ENCODE results near the gene RNLS. TPM values are rescaled to one million over a fixed set of nuclear protein-coding genes. Genes with fewer than 3 reads are reported as not detected.

The RNLS gene
- total RNA-seq, 1 donor from 2014 or later, result 1.7 TPM

GRCh38 chr10:88428976-88429375 lies 154.1 kb downstream of the RNLS start:
- Mint-ChIP-seq H3K27me3 (ENCODE audit: unreplicated experiment) (peaks cover 7% of the 10 kb centered on the region), H3K4me3 (ENCODE audit: unreplicated experiment) (no peak overlapping the region), H3K4me1 (ENCODE audit: unreplicated experiment) (peaks cover 5% of the 10 kb centered on the region), H3K9me3 (ENCODE audit: unreplicated experiment) (peaks cover 9% of the 10 kb centered on the region), H3K36me3 (ENCODE audit: unreplicated experiment) (no peaks in the 10 kb centered on the region), H3K27ac (ENCODE audit: unreplicated experiment) (no peak overlapping the region)
- no peak for DNase-seq (ENCODE audit: extremely low spot score, unreplicated experiment)
- TF ChIP-seq CTCF (IDR thresholded peaks at IDR 0.05), result no peak

GRCh38 chr10:88428442-88428841 lies 154.7 kb downstream of the RNLS start:
- no peak for DNase-seq (ENCODE audit: extremely low spot score, unreplicated experiment)
- peaks cover 8% of the 10 kb centered on the region for H3K27me3 Mint-ChIP-seq (ENCODE audit: unreplicated experiment)
- H3K36me3 Mint-ChIP-seq (ENCODE audit: unreplicated experiment), result no peaks in the 10 kb centered on the region
- H3K9me3 Mint-ChIP-seq (ENCODE audit: unreplicated experiment), result peaks cover 9% of the 10 kb centered on the region
- TF ChIP-seq CTCF (IDR thresholded peaks at IDR 0.05), result no peak
- no peak overlapping the region for H3K4me3 Mint-ChIP-seq (ENCODE audit: unreplicated experiment)
- H3K4me1 Mint-ChIP-seq (ENCODE audit: unreplicated experiment), result peaks cover 5% of the 10 kb centered on the region
- H3K27ac Mint-ChIP-seq (ENCODE audit: unreplicated experiment), result no peak overlapping the region

- H3K9me3 Mint-ChIP-seq (ENCODE audit: unreplicated experiment), result no peaks in the 10 kb centered on the region
- DNase-seq (ENCODE audit: extremely low spot score, unreplicated experiment), result no peak
- H3K27ac Mint-ChIP-seq (ENCODE audit: unreplicated experiment), result no peak overlapping the region
- no peaks in the 10 kb centered on the region for H3K36me3 Mint-ChIP-seq (ENCODE audit: unreplicated experiment)
- H3K4me3 Mint-ChIP-seq (ENCODE audit: unreplicated experiment), result no peak overlapping the region
- peaks cover 5% of the 10 kb centered on the region for H3K4me1 Mint-ChIP-seq (ENCODE audit: unreplicated experiment)
- H3K27me3 Mint-ChIP-seq (ENCODE audit: unreplicated experiment), result peaks cover 8% of the 10 kb centered on the region
- TF ChIP-seq CTCF (IDR thresholded peaks at IDR 0.05), result no peak
These were observed 156.1 kb downstream of the RNLS start for GRCh38 chr10:88427024-88427423.

GRCh38 chr10:88424881-88425280 lies 158.2 kb downstream of the RNLS start:
- Mint-ChIP-seq H3K27me3 (ENCODE audit: unreplicated experiment) (peaks cover 11% of the 10 kb centered on the region), H3K4me3 (ENCODE audit: unreplicated experiment) (no peak overlapping the region), H3K27ac (ENCODE audit: unreplicated experiment) (no peak overlapping the region), H3K36me3 (ENCODE audit: unreplicated experiment) (no peaks in the 10 kb centered on the region), H3K4me1 (ENCODE audit: unreplicated experiment) (peaks cover 5% of the 10 kb centered on the region), H3K9me3 (ENCODE audit: unreplicated experiment) (no peaks in the 10 kb centered on the region)
- no peak for TF ChIP-seq CTCF (IDR thresholded peaks at IDR 0.05)
- DNase-seq (ENCODE audit: extremely low spot score, unreplicated experiment), result no peak

- peaks cover 11% of the 10 kb centered on the region for H3K27me3 Mint-ChIP-seq (ENCODE audit: unreplicated experiment)
- no peaks in the 10 kb centered on the region for H3K36me3 Mint-ChIP-seq (ENCODE audit: unreplicated experiment)
- peaks cover 5% of the 10 kb centered on the region for H3K4me1 Mint-ChIP-seq (ENCODE audit: unreplicated experiment)
- DNase-seq (ENCODE audit: extremely low spot score, unreplicated experiment), result no peak
- H3K27ac Mint-ChIP-seq (ENCODE audit: unreplicated experiment), result no peak overlapping the region
- no peak for TF ChIP-seq CTCF (IDR thresholded peaks at IDR 0.05)
- H3K9me3 Mint-ChIP-seq (ENCODE audit: unreplicated experiment), result no peaks in the 10 kb centered on the region
- H3K4me3 Mint-ChIP-seq (ENCODE audit: unreplicated experiment), result no peak overlapping the region
These were observed 159.4 kb downstream of the RNLS start for GRCh38 chr10:88423732-88424131.

Data from osteocyte (in vitro differentiated cells).